CD4-positive, alpha-beta T cell treated with Interleukin-6 at 100 ng/mL for 8 hours (primary cell): ENCODE data around the gene ADM5.

Experiments
- DNase-seq: peaks from one replicate; pipeline ENCODE4 v3.0.0-alpha.2; 2020; ENCODE audit warnings: mixed read lengths, low spot score

ADM5 gene, protein sequence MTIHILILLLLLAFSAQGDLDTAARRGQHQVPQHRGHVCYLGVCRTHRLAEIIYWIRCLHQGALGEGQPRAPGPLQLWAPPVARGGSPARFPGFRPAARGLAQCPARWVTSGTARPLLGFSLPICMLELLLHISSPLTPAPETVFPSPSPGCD

GRCh38 chr19:49689133-49690078 is at the start of gene ADM5:
ADM5 (plus strand) TSS chr19:49689594; CDS start chr19:49689838, 244 bp downstream.
- DNase-seq = peak; percentile 21

DNA sequence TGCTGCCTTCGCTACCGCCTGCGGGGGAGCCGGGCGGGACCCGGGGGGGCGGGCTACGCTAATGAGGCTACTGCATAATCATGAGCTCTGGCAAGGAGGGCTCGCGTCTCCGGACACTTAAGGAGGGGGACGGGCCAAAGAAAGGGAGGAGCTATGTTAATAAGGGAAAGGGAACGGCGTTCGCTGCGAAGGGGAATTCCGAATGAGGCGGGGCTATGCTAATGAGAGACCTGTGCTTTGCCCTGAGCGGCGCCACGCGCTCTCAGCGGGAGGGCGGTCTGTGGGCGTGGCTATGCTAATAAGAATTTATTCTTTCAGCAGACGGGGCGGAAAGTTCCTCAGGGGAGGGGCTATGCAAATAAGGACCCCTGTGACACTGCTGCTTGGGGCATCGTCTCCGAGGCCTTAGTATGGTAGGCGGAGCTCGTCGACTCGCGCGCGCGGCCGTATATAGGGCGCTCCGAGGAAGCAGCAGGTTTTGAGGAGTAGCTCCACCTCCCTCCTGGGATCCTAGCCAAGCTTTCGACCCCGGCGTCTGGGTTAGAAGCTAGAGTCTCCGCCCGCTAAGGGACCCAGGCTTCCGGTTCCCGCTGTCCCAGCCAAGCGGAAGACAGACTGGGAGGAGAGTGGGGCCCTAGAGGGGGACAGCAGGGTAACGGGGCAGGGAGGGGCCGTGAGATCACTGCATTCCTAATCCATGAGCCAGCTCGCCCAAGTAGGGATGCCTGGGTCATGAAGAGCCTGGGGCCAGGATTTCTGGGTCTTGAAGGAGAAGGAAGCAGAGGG is 49.1 kb upstream of the ADM5 start, which contains the start of gene RRAS:
Gene RRAS (minus strand): TSS at position 31 of the 786 bp plus-strand sequence. CDS start 45 bp downstream, outside the sequence.
- DNase-seq = peak; percentile 100

GRCh38 chr19:49641688-49642491 is 47.5 kb upstream of the ADM5 start, which contains the start of gene SCAF1:
SCAF1 (plus strand) TSS chr19:49642209; CDS start chr19:49645027, 2,818 bp downstream.
- peak; percentile 100 for DNase-seq

GRCh38 chr19:49642492-49643035 is 46.8 kb upstream of the ADM5 start:
- DNase-seq = no peak

- DNase-seq = no peak
These were observed 45.9 kb upstream of the ADM5 start for GRCh38 chr19:49643466-49643865.

GRCh38 chr19:49645592-49645991 is 43.8 kb upstream of the ADM5 start:
- no peak for DNase-seq

DNA sequence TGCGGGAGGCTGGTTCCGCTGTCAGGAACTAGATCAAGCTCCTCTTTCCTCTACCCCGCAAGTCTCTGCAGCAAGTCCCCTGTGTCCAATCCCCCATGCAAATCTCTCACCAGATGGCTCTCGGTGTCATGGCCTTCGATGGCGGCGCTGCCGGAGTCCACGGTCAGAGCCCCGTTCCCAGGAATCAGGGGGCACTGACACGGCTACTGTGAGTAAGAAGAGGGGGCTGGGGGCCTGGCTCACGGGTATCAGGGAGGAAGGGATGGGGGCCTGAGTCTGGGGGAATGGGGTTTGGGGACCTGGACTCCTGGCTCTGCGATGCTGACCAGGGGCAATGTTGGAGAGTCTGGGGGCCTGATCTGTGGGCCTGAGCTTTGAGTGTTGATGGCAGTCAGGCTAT is 43.4 kb upstream of the ADM5 start:
- no peak for DNase-seq

- DNase-seq = no peak
These were observed 42.8 kb upstream of the ADM5 start for GRCh38 chr19:49646586-49646985.

GRCh38 chr19:49651029-49651819 is 38.2 kb upstream of the ADM5 start:
- DNase-seq = no peak

- no peak for DNase-seq
These were observed 37.4 kb upstream of the ADM5 start for GRCh38 chr19:49651820-49652550.

DNA sequence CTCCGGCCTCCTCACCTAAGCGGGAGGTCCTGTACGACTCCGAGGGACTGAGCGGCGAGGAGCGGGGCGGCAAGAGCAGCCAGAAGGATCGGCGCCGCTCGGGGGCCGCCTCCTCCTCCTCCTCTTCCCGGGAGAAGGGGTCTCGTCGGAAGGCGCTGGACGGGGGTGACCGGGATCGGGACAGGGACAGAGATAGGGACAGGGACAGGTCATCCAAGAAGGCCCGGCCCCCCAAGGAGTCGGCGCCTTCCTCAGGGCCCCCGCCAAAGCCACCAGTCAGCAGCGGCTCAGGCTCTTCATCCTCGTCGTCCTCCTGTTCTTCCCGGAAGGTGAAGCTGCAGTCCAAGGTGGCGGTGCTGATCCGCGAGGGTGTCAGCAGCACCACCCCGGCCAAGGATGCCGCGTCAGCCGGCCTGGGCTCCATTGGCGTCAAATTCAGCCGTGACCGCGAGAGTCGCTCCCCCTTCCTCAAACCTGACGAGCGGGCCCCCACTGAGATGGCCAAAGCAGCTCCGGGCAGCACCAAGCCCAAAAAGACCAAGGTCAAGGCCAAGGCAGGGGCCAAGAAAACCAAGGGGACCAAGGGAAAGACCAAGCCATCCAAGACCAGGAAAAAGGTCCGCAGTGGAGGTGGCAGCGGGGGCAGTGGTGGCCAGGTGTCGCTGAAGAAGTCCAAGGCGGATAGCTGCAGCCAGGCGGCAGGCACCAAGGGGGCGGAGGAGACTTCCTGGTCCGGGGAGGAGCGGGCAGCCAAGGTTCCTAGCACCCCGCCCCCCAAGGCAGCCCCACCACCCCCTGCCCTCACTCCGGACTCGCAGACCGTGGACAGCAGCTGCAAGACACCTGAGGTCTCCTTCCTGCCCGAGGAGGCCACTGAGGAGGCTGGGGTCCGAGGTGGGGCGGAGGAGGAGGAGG is 36.6 kb upstream of the ADM5 start:
- no peak for DNase-seq

GRCh38 chr19:49653466-49653806 is 36.0 kb upstream of the ADM5 start:
- no peak for DNase-seq

GRCh38 chr19:49654581-49654980 is 34.8 kb upstream of the ADM5 start:
- no peak for DNase-seq

GRCh38 chr19:49655570-49656455 is 33.6 kb upstream of the ADM5 start:
- DNase-seq = no peak

DNA sequence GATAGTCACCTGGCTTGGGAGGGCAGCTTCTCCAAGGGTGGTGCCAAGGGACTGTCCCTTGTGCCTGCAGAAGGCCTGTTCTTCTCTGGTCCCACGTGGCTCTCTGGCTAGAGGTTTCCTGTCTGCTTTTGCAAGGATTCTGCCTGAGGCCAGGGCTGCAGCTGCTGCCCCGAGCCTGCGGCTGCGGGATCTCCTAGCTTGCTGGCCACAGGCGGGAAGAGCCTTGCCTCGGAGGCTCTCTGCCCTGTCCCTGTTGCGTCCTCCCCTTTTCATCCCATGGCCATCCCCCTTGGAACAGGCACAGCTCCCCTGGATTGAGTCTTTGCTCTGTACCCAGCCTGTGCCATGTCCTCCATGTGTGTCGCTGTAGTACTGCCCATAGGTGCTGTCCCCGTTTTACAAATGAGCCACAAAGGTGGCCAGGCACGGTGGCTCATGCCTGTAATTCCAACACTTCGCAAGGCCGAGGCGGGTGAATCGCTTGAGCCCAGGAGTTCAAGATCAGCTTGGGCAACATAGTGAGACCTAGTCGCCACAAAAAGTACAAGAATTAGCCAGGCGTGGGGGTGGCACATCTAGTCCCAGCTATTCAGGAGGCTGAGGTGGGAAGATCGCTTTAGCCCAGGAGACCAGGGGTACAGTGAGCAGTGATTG is 32.8 kb upstream of the ADM5 start:
- no peak for DNase-seq

DNA sequence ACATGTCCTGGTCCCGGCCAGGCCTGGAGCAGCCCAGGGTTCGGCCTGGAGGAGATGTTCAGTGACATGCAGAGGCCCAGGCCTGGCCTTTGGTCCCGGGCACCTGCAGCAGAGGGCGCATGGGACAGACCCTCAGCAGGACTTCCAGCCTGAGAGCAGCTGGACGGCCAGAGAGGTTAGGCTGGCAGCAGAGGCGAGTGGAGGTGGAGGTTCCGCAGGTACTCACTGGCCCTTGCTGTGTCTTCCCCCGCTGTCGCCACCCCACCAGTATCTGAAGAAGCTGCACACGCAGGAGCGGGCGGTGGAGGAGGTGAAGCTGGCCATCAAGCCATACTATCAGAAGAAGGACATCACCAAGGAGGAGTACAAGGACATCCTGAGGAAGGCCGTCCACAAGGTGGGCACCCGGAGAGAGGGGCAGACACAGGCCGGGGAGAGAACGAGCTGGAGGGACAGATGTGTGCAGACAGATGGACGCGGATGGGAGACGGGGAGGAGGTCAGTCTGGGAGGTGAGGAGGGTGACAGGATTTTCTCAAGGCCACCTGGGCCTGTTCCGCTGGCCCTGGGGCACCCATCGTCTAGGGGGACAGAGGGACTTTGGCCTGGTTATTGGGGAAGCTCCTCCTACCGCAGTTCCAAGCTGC is 31.8 kb upstream of the ADM5 start:
- no peak for DNase-seq

DNA sequence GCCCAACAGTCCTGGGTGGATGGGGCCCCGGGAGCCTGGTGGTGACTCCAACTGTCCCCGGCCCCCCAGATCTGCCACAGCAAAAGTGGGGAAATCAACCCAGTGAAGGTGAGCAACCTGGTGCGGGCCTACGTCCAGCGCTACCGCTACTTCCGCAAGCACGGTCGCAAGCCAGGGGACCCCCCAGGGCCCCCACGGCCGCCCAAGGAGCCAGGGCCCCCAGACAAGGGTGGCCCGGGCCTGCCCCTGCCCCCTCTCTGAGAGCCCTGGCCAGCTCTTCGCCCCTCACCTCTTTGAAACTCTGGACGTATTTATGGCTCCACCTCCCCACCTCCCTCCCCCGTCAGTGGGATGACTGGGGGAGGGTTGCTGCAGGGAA is 31.3 kb upstream of the ADM5 start:
- DNase-seq = no peak
